Endothelial cell of umbilical vein (primary cell): ENCODE data around the gene ASPM. TPM values are rescaled to one million over a fixed set of nuclear protein-coding genes. Genes with fewer than 3 reads are reported as not detected.

Experiments
- BruUV-seq: library from RNA; stranded (reverse); fragments of 400-500 nt; replicated peaks from 2 replicates; lab custom pipeline; 2021; lab: Mats Ljungman, UMichigan
- CTCF ChIA-PET: fragments of 300-600, 350-600 bp; sonication (Branson Sonifier 250); formaldehyde crosslinking; loops from one replicate; lab custom pipeline; 2021; ENCODE audit warnings: antibody characterized with exemption, inconsistent platforms; lab: Charles Lee
- POLR2A ChIA-PET: fragments of 300-600, 350-600 bp; sonication (Branson Sonifier 250); formaldehyde crosslinking; loops from one replicate; lab custom pipeline; 2021; ENCODE audit warnings: antibody characterized with exemption, inconsistent platforms; lab: Charles Lee
- DNase-seq: peaks from one replicate; pipeline ENCODE4 v3.0.0-alpha.2; 2011; ENCODE audit warnings: low read depth, low spot score
- FAIRE-seq: peaks from 2 replicates; lab custom pipeline; 2011; peaks lifted over from hg19 to GRCh38; lab: Jason Lieb, UNC
- H2AFZ ChIP-seq: 2 replicates; pipeline ENCODE4 v1.6.0; 2012; ENCODE audit warnings: low read depth, low read length, control low read depth, inconsistent platforms
- H3K27ac ChIP-seq: 2 replicates; pipeline ENCODE4 v1.5.1; 2011; ENCODE audit warnings: low read depth, mild to moderate bottlenecking, control low read depth, low read length, moderate library complexity; ENCODE audit not compliant: insufficient read depth
- H3K27me3 ChIP-seq, 2 experiments: 2 replicates each; pipeline versions ENCODE4 v1.6.0 to v1.6.1; 2011; ENCODE audit warnings: low read length in 2 of 2, mixed read lengths in 1 of 2; ENCODE audit not compliant: control insufficient read depth in 2 of 2, insufficient read depth in 2 of 2
- H3K36me3 ChIP-seq, 2 experiments: 2 replicates in 1 of 2; 3 replicates in 1 of 2; pipeline ENCODE4 v1.5.1; 2011; ENCODE audit warnings: low read length in 2 of 2, mild to moderate bottlenecking in 1 of 2, moderate library complexity in 1 of 2; ENCODE audit not compliant: control insufficient read depth in 2 of 2, insufficient read depth in 2 of 2; ENCODE audit errors: extremely low read depth in 1 of 2
- H3K4me1 ChIP-seq: 3 replicates; pipeline ENCODE4 v1.5.1; 2011; ENCODE audit warnings: mild to moderate bottlenecking, low read length; ENCODE audit not compliant: control insufficient read depth, insufficient read depth; ENCODE audit errors: extremely low read depth
- H3K4me2 ChIP-seq: 2 replicates; pipeline ENCODE4 v1.6.1; 2011; ENCODE audit warnings: low read length, control low read depth, mixed read lengths; ENCODE audit not compliant: insufficient read depth
- H3K4me3 ChIP-seq, 3 experiments: fragments of 200-600 bp in 1 of 3; sonication (generic), shearing (Covaris generic) in 1 of 3; replicated peaks in 1 of 3; 2 replicates each; pipeline ENCODE4 v1.5.1; 2011 to 2016; ENCODE audit warnings: control low read depth in 3 of 3, low read length in 3 of 3, mild to moderate bottlenecking in 2 of 3, inconsistent platforms in 1 of 3, low read depth in 1 of 3, moderate library complexity in 1 of 3; ENCODE audit not compliant: insufficient read depth in 1 of 3
- H3K79me2 ChIP-seq: 2 replicates; pipeline ENCODE4 v1.6.0; 2012; ENCODE audit warnings: low read length, inconsistent platforms; ENCODE audit not compliant: control insufficient read depth, insufficient read depth
- H3K9ac ChIP-seq: replicated peaks from 2 replicates; pipeline ENCODE3; 2011; ENCODE audit warnings: low read length, control low read depth; ENCODE audit not compliant: insufficient read depth; ENCODE audit errors: extremely low read depth
- H3K9me1 ChIP-seq: replicated peaks from 3 replicates; pipeline ENCODE4 v1.6.0; 2011; ENCODE audit warnings: mild to moderate bottlenecking, low read length; ENCODE audit not compliant: control insufficient read depth, insufficient read depth; ENCODE audit errors: extremely low read depth
- H3K9me3 ChIP-seq: replicated peaks from 2 replicates; pipeline ENCODE4 v1.5.1; 2012; ENCODE audit warnings: low read length, inconsistent platforms; ENCODE audit not compliant: control insufficient read depth, insufficient read depth
- H4K20me1 ChIP-seq: replicated peaks from 2 replicates; pipeline ENCODE3; 2011; ENCODE audit warnings: mild to moderate bottlenecking, low read length; ENCODE audit not compliant: control insufficient read depth, insufficient read depth; ENCODE audit errors: extremely low read depth
- EZH2 ChIP-seq: IDR thresholded peaks from 2 replicates; pipeline ENCODE4 v1.6.1; 2012; ENCODE audit warnings: borderline replicate concordance, low read depth, mild to moderate bottlenecking, moderate library complexity, low read length, inconsistent platforms; ENCODE audit not compliant: severe bottlenecking
- FOS ChIP-seq: IDR thresholded peaks from 2 replicates; pipeline ENCODE4 v1.6.1; 2011; ENCODE audit warnings: mild to moderate bottlenecking, low read length, moderate library complexity, borderline replicate concordance; ENCODE audit not compliant: insufficient read depth
- GATA2 ChIP-seq: IDR thresholded peaks from 2 replicates; pipeline ENCODE4 v1.7.0; 2011; ENCODE audit warnings: low read depth, mild to moderate bottlenecking, moderate library complexity, mixed read lengths, low read length; ENCODE audit not compliant: insufficient read length, insufficient read depth
- JUN ChIP-seq: IDR thresholded peaks from 2 replicates; pipeline ENCODE4 v1.6.1; 2011; ENCODE audit warnings: borderline replicate concordance, low read depth; ENCODE audit not compliant: insufficient read length, insufficient read depth
- MYC ChIP-seq: IDR thresholded peaks from one replicate; pipeline ENCODE4 v1.6.1; 2011; ENCODE audit warnings: mild to moderate bottlenecking, low read depth, low read length
- POLR2A ChIP-seq: IDR thresholded peaks from 2 replicates; pipeline ENCODE4 v1.6.1; 2012; ENCODE audit warnings: low read depth, mild to moderate bottlenecking, control low read depth, low read length
- POLR2AphosphoS5 ChIP-seq: IDR thresholded peaks from 2 replicates; pipeline ENCODE4 v1.6.1; 2012; ENCODE audit warnings: low read depth, mild to moderate bottlenecking, control low read depth, low read length, moderate library complexity; ENCODE audit not compliant: insufficient read depth
- dilution Hi-C: fragments of 300-500 bp; cut with MboI; formaldehyde crosslinking; loops from one replicate; pipeline ENCODE4 v1.15.0; 2019; ENCODE audit warnings: low sequenced_read_pairs; ENCODE audit not compliant: extremely low pct_ligation_motif_present
- intact Hi-C: fragments of 100-400 bp; cut with micrococcal nuclease; formaldehyde crosslinking; loops from one replicate; pipeline ENCODE4 v1.10.0; 2022
- polyA plus RNA-seq, 4 experiments: library from polyadenylated mRNA; depleted of rRNA in 3 of 4; stranded (reverse) in 3 of 4; unstranded in 1 of 4; fragments of >200 nt; gene quantifications; 2 replicates each; pipeline versions ENCODE4 v1.2.1 to v1.2.3, GENCODE V29; 2011 to 2012; ENCODE audit warnings: missing spikeins in 1 of 4
- total RNA-seq: library from RNA; stranded (reverse); gene quantifications from 2 replicates; pipeline ENCODE4 v1.2.3, GENCODE V29; 2021
- TF ChIP-seq, protein P1 (sequence below): IDR thresholded peaks from 2 replicates; pipeline ENCODE4 v1.6.1; 2011; ENCODE audit not compliant: insufficient read depth, insufficient read length
- TF ChIP-seq, protein P2 (sequence below), 2 donors: IDR thresholded peaks; 1 replicate in 1 of 2; 2 replicates in 1 of 2; pipeline ENCODE4 v1.5.1; 2011; ENCODE audit warnings: low read length in 2 of 2, mild to moderate bottlenecking in 2 of 2, moderate library complexity in 2 of 2, control low read depth in 1 of 2, inconsistent platforms in 1 of 2, low read depth in 1 of 2; ENCODE audit not compliant: insufficient read depth in 1 of 2; ENCODE audit errors: extremely low read depth in 1 of 2

The ASPM gene
- total and polyA plus RNA-seq, 2 donors (not counting 3 experiments of a cell fraction or from before 2014, with no cell fraction given): 5.3 to 55.1 TPM

DNA sequence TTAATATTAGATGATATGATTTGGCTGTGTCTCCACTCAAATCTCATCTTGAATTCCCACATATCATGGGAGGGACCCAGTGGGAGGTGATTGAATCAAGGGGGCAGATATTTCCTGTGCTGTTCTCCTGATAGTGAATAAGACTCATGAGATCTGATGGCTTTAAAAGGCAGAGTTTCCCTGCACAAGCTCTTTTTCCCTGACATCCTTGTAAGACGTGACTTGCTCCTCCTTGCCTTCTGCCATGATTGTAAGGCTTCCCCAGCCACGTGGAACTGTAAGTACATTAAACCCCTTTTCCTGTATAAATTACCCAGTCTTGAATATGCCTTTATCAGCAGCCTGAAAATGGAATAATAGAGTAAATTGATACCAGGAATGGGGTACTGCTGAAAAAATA, 66.1 kb downstream of the ASPM start:
- H3K4me1 ChIP-seq: no peaks in the 10 kb centered on the region
- TF ChIP-seq EZH2 (no peak), POLR2AphosphoS5 (no peak), JUN (no peak), MYC (no peak), GATA2 (no peak), FOS (no peak), POLR2A (no peak)
- TF ChIP-seq, protein P1, sequence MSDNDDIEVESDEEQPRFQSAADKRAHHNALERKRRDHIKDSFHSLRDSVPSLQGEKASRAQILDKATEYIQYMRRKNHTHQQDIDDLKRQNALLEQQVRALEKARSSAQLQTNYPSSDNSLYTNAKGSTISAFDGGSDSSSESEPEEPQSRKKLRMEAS: no peak
- TF ChIP-seq, protein P2, sequence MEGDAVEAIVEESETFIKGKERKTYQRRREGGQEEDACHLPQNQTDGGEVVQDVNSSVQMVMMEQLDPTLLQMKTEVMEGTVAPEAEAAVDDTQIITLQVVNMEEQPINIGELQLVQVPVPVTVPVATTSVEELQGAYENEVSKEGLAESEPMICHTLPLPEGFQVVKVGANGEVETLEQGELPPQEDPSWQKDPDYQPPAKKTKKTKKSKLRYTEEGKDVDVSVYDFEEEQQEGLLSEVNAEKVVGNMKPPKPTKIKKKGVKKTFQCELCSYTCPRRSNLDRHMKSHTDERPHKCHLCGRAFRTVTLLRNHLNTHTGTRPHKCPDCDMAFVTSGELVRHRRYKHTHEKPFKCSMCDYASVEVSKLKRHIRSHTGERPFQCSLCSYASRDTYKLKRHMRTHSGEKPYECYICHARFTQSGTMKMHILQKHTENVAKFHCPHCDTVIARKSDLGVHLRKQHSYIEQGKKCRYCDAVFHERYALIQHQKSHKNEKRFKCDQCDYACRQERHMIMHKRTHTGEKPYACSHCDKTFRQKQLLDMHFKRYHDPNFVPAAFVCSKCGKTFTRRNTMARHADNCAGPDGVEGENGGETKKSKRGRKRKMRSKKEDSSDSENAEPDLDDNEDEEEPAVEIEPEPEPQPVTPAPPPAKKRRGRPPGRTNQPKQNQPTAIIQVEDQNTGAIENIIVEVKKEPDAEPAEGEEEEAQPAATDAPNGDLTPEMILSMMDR (IDR thresholded peaks at IDR 0.05; ENCODE audit: extremely low read depth in 1 of 2, insufficient read depth in 1 of 2, low read depth in 1 of 2, low read length in 2 of 2): no peak
- H3K4me3 ChIP-seq: no peak overlapping the region
- TSS peak; percentile 21 for BruUV-seq
- peaks cover 2% of the 10 kb centered on the region for H3K9me3 ChIP-seq
- dilution Hi-C loops (no loop called here), intact Hi-C loops (no loop called here)
- no peaks in the 10 kb centered on the region for H3K79me2 ChIP-seq
- H3K27me3 ChIP-seq: no peaks in the 10 kb centered on the region
- ChIA-PET POLR2A (no interaction called here), CTCF (no interaction called here)
- no peak overlapping the region for H3K9ac ChIP-seq
- H3K36me3 ChIP-seq: peaks cover 5 to 24% of the 10 kb centered on the region in 2 experiments
- H4K20me1 ChIP-seq: no peaks in the 10 kb centered on the region
- no peak overlapping the region for H3K27ac ChIP-seq
- FAIRE-seq (no peak), DNase-seq (no peak)
- H2AFZ ChIP-seq: no peak overlapping the region
- no peaks in the 10 kb centered on the region for H3K9me1 ChIP-seq
- no peak overlapping the region for H3K4me2 ChIP-seq
